Measurements from ENCODE around the gene RNASET2. TPM values are rescaled to one million over a fixed set of nuclear protein-coding genes. Genes with fewer than 3 reads are reported as not detected.

Gene RNASET2
- total RNA-seq, 1 donor from 2014 or later = 20.3 TPM

DNA sequence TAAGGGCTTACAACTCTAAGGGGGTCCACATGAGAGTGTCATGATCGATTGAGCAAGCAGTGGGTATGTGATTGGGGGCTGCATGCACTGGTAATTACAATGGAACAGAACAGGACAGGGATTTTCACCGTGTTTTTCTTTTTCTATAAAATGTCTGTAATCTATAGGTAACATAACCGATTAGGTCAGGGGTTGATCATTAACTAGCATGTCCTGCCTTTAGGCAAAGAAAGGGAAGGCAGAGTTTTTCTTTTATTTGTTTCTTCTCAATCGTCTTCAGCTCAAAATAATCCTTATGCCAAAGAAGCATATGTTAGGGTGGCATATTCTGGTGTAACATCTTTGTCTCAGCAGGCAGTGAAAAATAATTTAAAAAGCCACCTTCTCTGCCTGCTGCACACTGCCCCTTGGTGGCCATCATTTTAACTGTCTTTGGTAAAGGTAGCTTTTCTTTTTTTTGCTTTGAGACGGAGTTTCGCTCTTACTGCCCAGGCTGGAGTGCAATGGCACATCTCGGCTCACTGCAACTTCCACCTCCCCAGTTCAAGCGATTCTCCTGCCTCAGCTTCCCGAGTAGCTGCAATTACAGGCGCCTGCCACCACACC, 33.2 kb upstream of the RNASET2 start:
- no peaks in the 10 kb centered on the region for H3K27me3 Mint-ChIP-seq (ENCODE audit: unreplicated experiment)
- no peak overlapping the region for H3K4me3 Mint-ChIP-seq (ENCODE audit: unreplicated experiment)
- no peak overlapping the region for H3K27ac Mint-ChIP-seq (ENCODE audit: unreplicated experiment)
- no peak for DNase-seq (ENCODE audit: extremely low spot score, unreplicated experiment)
- no peaks in the 10 kb centered on the region for H3K36me3 Mint-ChIP-seq (ENCODE audit: unreplicated experiment)
- no peaks in the 10 kb centered on the region for H3K9me3 Mint-ChIP-seq (ENCODE audit: unreplicated experiment)
- H3K4me1 Mint-ChIP-seq (ENCODE audit: unreplicated experiment) = no peaks in the 10 kb centered on the region
- TF ChIP-seq, protein P1, sequence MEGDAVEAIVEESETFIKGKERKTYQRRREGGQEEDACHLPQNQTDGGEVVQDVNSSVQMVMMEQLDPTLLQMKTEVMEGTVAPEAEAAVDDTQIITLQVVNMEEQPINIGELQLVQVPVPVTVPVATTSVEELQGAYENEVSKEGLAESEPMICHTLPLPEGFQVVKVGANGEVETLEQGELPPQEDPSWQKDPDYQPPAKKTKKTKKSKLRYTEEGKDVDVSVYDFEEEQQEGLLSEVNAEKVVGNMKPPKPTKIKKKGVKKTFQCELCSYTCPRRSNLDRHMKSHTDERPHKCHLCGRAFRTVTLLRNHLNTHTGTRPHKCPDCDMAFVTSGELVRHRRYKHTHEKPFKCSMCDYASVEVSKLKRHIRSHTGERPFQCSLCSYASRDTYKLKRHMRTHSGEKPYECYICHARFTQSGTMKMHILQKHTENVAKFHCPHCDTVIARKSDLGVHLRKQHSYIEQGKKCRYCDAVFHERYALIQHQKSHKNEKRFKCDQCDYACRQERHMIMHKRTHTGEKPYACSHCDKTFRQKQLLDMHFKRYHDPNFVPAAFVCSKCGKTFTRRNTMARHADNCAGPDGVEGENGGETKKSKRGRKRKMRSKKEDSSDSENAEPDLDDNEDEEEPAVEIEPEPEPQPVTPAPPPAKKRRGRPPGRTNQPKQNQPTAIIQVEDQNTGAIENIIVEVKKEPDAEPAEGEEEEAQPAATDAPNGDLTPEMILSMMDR (IDR thresholded peaks at IDR 0.05) = peak; percentile 53

DNA sequence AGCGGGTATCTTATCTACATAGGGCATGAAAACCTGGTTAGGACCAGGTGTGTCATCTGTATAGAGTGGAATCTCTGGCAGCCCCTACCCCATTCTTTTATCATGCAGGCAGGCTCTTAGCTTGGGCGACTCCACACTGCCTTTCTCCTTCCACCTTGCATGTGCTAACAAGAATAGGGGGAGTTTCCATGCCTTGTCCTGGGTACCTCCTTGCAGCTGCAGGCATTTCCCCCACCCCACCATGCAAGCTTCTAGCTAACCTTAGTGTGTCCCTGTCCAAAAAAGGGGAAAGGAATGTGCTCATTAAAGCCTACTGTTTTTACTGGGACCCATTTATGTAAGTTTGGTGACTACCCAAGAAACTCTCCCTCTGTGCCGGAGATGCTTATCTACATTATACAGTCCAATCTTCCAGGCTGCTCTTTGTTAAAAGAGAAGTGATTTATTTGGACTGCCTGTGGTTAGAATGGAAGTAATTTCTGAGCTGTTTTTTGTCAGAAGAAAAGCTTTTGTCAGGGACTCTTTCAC, 32.4 kb upstream of the RNASET2 start:
- no peak for DNase-seq (ENCODE audit: extremely low spot score, unreplicated experiment)
- TF ChIP-seq, protein P1 (IDR thresholded peaks at IDR 0.05) = no peak
- Mint-ChIP-seq H3K9me3 (ENCODE audit: unreplicated experiment) (no peaks in the 10 kb centered on the region), H3K27me3 (ENCODE audit: unreplicated experiment) (no peaks in the 10 kb centered on the region), H3K27ac (ENCODE audit: unreplicated experiment) (no peak overlapping the region), H3K4me1 (ENCODE audit: unreplicated experiment) (peaks cover 5% of the 10 kb centered on the region), H3K36me3 (ENCODE audit: unreplicated experiment) (no peaks in the 10 kb centered on the region), H3K4me3 (ENCODE audit: unreplicated experiment) (no peak overlapping the region)

DNA sequence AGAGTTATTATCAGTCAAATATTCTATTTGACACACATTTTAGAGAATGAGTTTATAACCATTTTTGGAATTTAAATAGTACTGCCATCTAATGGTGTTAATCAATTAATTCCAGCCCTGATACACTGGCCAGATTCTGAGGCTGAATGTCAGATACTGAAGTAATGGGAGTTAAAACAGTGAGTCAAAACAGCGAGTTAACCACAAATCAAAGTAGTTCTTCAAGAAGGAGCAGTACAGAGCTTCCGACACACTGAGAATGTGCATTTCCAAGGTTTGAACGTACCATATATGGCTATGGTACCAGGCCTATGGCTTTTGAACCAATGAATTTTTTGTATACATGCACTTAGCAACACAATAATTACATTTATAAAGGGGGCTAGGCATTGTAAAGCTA, 31.6 kb upstream of the RNASET2 start:
- no peaks in the 10 kb centered on the region for H3K27me3 Mint-ChIP-seq (ENCODE audit: unreplicated experiment)
- H3K4me3 Mint-ChIP-seq (ENCODE audit: unreplicated experiment) = no peak overlapping the region
- DNase-seq (ENCODE audit: extremely low spot score, unreplicated experiment) = no peak
- no peaks in the 10 kb centered on the region for H3K36me3 Mint-ChIP-seq (ENCODE audit: unreplicated experiment)
- H3K4me1 Mint-ChIP-seq (ENCODE audit: unreplicated experiment) = peaks cover 5% of the 10 kb centered on the region
- no peak overlapping the region for H3K27ac Mint-ChIP-seq (ENCODE audit: unreplicated experiment)
- no peaks in the 10 kb centered on the region for H3K9me3 Mint-ChIP-seq (ENCODE audit: unreplicated experiment)
- TF ChIP-seq, protein P1 (IDR thresholded peaks at IDR 0.05) = no peak

DNA sequence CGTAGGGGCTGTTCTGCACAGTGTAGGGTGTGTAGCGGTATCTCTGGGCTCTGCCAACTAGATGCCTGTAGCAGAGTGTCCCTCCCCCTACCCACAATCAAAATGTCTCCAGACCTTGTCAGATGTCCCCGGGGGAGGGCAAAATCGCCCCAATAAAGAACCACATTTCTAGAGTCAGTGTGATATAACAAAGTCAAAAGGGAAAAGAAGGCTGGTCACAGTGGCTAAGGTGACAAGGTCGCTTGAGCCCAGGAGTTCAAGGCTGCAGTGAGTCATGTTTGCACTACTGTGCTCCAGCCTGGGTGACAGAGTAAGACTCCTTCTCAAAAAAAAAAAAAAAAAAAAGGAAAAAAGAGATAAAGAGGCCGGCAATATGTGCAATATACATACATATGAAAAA, 31.1 kb upstream of the RNASET2 start:
- peaks cover 5% of the 10 kb centered on the region for H3K4me1 Mint-ChIP-seq (ENCODE audit: unreplicated experiment)

DNA sequence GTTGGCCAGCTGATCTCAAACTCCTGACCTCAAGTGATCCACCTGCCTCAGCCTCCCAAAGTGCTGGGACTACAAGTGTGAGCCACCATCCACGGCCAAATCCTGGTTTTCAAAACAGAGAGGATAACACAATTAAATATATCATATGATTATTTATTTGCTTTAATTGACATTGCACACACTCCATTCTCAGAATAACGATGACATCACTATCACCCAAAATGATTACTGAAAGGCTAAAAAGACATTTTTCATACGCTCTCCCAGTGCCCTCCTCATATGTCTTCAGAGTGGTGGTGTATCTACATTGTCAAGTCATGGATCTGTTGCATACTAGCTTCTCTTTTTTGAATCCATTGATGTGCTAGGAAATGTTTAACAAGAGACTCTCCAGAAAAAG, 24.4 kb upstream of the RNASET2 start:
- peaks cover 18% of the 10 kb centered on the region for H3K4me1 Mint-ChIP-seq (ENCODE audit: unreplicated experiment)
- no peaks in the 10 kb centered on the region for H3K27me3 Mint-ChIP-seq (ENCODE audit: unreplicated experiment)
- H3K36me3 Mint-ChIP-seq (ENCODE audit: unreplicated experiment) = no peaks in the 10 kb centered on the region
- H3K27ac Mint-ChIP-seq (ENCODE audit: unreplicated experiment) = no peak overlapping the region
- TF ChIP-seq, protein P1 (IDR thresholded peaks at IDR 0.05) = no peak
- DNase-seq (ENCODE audit: extremely low spot score, unreplicated experiment) = no peak
- no peaks in the 10 kb centered on the region for H3K9me3 Mint-ChIP-seq (ENCODE audit: unreplicated experiment)
- H3K4me3 Mint-ChIP-seq (ENCODE audit: unreplicated experiment) = no peak overlapping the region

More for the DNA sequence above, 31.1 kb upstream of the RNASET2 start:
- DNase-seq (ENCODE audit: extremely low spot score, unreplicated experiment) = no peak
- no peaks in the 10 kb centered on the region for H3K27me3 Mint-ChIP-seq (ENCODE audit: unreplicated experiment)
- H3K9me3 Mint-ChIP-seq (ENCODE audit: unreplicated experiment) = no peaks in the 10 kb centered on the region
- no peaks in the 10 kb centered on the region for H3K36me3 Mint-ChIP-seq (ENCODE audit: unreplicated experiment)
- no peak overlapping the region for H3K27ac Mint-ChIP-seq (ENCODE audit: unreplicated experiment)
- TF ChIP-seq, protein P1 (IDR thresholded peaks at IDR 0.05) = no peak
- no peak overlapping the region for H3K4me3 Mint-ChIP-seq (ENCODE audit: unreplicated experiment)

Data from osteocyte (in vitro differentiated cells).